GM18519 (cell line): ENCODE measurements around the gene ADSS2.
"Not testable (repeated sequence)": the region's sequence is repeated elsewhere in the genome, so short reads cannot be mapped to it uniquely, and the experiment has no call there.

Experiments used
- ATAC-seq: cut with Tn5 transposase; IDR thresholded peaks from one replicate; pipeline ENCODE4 v1.9.1; 2021; ENCODE audit warnings: mild to moderate bottlenecking, moderate library complexity; ENCODE audit not compliant: unreplicated experiment, low FRiP score

Gene ADSS2

DNA sequence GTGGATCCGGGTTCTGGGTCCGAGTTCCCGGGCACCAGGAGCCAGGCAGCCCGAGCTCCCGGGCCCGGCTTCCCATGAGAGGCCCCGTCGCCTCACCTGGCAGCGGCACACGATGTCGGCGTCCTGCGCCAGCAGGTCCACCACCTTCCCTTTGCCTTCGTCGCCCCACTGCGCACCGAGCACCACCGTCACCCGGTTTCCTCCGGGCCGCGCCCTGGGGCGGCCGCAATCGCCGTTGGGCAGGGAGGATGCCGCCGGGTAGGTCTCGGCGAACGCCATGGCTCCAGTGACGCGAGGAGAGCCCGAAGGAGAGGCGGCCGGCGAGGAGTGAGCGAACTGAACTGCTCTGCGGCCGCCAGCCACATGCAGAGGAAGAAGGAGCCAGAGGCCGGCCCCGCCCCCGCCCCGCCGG lies at the start of gene ADSS2:
ADSS2 (minus strand) TSS at position 371 of the 412 bp plus-strand sequence; CDS start at position 279, 92 bp downstream.
- no peak for ATAC-seq

DNA sequence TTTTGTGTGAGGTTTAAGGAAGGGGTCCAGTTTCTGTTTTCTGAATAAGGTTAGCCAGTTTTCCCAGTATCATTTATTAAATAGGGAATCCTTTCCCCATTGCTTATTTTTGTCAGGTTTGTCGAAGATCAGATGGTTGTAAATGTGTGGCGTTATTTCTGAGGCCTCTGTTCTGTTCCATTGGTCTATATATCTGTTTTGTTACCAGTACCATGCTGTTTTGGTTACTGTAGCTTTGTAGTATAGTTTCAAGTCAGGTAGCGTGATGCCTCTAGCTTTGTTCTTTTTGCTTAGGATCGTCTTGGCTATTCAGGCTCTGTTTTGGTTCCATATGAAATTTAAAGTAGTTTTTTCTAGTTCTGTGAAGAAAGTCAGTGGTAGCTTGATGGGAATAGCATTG lies 48.8 kb upstream of the ADSS2 start:
- not testable (repeated sequence) for ATAC-seq

DNA sequence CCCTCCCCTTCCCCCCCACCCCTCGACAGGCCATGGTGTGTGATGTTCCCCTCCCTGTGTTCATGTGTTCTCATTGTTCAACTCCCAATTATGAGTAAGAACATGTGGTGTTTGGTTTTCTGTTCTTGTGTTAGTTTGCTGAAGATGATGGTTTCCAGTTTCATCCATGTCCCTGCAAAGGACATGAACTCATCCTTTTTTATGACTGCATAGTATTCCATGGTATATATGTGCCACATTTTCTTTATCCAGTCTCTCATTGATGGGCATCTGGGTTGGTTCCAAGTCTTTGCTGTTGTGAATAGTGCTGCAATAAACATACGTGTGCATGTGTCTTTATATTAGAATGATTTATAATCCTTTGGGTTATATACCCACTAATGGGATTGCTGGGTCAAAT lies 47.8 kb upstream of the ADSS2 start:
- not testable (repeated sequence) for ATAC-seq

DNA sequence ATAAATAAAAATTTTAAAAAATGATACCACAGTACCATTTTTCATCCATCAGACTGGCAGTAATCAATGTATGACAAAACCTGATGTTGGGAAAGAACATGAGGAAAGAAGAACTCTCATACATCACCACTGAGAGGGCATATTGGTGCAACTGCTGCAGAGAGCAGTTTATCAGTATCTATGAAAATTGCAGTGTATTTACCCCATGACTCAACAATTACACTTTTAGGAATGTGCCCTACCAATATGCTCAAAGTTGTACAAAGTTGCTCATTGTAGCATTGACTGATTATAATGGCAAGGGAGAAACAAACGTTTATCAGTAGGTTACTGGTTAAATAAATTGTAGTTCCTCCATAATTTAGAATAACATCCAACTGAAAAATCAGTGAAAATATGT lies 46.1 kb upstream of the ADSS2 start:
- ATAC-seq, result no peak

DNA sequence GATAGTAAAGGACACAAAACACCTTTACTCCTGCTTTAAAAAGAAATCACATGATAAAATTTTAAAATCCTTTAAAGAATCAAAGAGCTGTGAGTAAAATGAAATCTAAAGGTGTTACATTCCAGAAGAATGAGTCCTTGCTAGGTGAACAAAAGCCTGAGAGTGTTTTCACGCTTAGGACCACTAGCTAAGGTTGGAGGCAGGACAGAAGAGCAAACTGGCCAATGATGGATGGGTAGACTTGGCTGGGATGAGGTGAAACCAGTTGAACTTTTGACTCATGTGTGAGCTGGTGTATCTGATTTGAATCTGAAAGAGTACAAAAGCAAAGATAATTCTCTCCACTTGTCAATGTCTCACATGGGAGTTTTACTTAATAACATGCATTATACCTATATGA lies 44.5 kb upstream of the ADSS2 start:
- no peak for ATAC-seq

DNA sequence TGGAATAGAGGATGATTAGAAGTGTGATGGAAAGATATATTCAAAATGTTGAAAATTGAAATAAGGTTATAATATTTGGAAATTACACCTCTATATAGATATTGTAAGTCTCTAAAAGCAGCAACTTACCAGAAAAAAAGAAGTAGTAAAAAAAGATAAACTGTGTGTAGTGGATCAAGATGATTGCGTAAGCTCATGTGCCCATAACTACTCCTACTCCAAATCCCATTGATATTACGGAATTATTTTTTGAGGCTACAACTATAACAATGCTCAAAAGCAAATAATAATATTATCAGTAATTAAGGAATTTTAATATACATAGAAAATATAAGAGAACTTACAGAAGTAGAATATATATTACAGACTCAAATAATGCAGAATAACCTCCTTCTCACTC lies 42.9 kb upstream of the ADSS2 start:
- no peak for ATAC-seq

DNA sequence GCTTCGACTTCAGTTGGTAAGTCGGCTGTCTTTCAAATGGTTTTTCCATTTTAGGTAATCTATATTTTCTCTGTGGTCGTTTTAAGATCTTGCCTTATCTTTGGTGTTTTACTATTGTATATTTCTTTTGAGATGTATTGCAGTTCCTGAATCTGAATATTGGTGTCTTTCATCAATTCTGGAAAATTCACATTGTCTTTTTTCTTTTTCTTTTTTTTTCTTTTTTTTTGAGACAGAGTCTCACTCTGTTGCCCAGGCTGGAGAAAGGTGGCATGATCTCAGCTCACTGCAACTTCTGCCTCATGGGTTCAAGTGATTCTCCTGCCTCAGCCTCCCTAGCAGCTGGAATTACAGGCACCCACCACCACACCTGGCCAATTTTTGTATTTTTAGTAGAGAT lies 33.3 kb upstream of the ADSS2 start:
- not testable (repeated sequence) for ATAC-seq

DNA sequence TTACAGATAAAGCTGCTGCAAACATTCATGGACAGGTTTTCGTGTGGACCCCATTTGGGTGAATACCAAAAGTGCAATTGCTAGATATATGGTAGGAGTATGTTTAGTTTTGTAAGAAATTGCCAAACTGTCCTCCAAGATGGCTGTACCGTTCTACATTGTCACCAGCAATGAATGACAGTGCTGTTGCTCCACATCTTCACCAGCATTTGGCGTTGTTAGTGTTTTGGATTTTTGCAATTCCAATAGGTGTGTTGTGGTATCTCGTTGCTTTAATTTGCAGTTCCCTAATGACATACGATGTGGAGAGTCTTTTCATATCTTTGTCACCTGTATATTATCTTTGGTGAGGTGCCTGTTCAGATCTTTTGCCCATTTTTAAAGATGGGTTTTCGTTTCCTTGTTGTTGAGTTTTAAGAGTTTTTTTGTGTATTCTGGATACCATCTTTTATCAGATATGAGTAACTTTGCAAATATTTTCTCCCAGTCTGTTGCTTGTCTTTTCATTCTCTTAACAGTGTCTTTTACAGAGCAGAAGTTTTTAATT lies 21.4 kb upstream of the ADSS2 start:
- ATAC-seq, result no peak

DNA sequence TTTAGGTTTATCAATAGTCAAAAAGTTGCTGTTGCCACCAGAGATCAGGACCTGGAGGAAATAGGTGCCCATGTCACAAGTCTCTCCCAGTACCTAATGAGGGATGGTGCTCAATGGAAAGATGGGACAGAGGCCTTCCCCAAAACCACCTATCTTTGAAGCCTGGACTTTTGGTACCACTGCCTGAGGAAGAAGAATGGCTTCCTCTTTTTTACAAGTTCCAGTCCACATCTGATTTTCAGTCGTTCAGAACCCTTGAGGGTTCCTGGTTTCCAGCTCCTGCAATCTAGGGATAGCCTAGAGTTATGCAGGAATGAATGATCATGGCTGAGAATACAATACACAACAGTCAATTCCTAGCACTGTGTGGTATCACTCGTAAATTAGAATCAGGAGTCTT lies 15.0 kb upstream of the ADSS2 start:
- no peak for ATAC-seq

DNA sequence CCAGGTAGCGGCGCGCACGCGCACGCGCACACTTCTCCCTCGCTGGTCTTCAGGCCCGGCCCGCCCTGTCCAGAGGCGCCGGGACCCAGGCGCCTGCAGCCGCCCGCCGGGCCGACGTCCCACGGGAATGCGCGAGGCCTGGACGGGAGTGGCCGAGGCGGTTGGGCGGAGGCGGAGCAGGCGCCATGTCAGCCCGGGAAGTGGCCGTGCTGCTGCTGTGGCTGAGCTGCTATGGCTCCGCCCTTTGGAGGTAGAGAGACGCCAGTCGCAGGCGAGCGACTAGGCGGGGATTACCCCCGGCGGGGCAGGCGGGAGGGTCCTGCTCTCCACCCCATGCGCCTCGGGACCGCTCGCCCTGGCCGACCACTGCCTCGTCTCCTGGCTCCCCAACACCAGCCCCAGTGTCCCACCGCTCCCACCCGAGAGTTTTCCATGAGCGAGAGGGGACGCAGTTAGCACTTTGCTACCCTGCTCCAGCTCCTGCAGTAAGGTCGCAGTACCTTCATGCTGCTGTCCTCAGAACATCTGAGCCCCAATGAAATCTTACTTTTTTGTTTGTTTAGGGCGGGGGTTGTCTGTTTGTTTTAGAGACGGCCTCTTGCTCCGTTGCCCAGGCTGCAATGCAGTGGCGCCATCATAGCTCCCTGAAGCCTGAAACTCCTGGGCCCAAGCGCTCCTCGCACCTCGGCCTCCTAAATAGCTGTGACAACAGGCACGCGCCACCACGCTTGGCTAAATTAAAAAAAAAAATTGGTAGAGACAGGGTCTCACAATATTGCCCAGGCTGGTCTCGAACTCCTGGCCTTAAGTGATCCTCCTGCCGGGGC lies 9.7 kb upstream of the ADSS2 start, which contains the start of gene CATSPERE:
CATSPERE (plus strand) TSS at position 29 of the 827 bp plus-strand sequence; CDS start at position 186, 157 bp downstream.
- peak; percentile 99 for ATAC-seq

DNA sequence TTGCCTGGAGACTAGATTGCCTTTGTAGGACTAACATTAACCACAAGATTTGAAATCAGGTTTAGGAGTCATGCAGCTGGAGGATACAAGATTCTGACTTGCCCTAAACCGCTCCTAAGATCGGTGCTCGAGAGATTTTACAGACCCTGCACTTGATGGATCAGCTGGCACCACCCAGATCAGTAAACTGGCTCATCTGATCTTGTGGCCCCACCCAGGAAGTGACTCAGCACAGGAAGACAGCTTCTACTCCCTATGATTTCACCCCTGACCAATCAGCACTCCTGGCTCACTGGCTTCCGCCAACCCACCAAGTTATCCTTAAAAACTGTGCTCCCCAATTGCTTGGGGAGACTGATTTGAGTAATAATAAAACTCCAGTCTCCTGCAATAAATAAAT lies 8.5 kb upstream of the ADSS2 start:
- no peak for ATAC-seq

DNA sequence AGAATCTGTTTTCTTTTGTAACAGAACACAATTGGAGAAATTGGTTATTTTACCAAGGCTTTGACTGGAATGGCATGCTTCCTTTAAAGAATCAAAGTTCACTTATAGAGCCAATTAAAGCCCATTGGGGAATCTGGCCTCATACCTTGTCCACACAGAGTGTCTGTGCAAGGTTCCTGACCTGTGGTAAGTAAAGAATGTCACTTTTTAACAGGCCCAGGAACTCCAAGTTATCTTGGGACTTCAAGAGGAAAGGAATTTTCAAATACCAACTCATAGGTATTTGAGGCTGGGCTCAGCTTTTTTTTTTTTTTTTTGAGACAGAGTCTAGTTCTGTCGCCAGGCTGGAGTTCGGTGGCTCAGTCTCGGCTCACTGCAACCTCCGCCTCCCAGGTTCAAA lies 7.1 kb upstream of the ADSS2 start:
- ATAC-seq, result no peak

DNA sequence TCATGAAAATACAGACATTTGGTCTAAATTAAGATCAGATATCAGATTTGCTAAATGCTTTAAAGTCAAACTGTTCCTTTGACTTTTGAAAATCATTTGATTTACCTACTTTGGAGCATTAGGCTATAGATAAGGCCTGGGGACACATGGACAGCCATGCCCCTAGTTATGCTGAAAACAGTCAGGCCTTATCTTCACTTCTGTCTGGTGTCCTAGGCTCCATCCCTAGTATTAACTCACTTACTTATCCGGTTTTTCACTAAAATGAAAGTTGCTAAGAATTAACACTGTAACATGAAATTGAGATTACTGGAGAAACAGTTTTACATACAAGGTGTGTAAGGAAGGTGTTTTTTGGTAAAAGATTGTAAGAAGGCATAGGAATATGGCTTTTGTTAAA lies 4.9 kb upstream of the ADSS2 start:
- no peak for ATAC-seq

DNA sequence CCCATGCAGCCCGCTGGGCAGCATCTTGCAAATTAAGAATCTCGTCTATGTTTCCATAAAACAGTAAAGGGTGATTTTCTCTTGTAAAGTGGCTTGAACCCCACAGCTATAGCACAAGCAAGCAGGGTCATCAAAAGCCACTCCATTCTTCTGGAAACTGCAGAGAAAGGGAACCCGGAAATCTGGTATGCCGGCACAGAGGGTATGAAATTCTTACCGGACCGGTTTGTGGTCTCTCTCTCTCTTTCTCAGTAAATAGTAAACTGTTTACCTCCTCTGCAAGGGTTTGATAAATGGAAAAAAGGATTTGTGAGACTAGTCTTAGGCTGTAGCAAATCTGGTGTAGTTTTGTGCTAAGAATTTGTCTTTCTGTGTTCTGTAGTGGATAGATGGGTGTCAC lies 2.7 kb upstream of the ADSS2 start:
- ATAC-seq, result no peak

DNA sequence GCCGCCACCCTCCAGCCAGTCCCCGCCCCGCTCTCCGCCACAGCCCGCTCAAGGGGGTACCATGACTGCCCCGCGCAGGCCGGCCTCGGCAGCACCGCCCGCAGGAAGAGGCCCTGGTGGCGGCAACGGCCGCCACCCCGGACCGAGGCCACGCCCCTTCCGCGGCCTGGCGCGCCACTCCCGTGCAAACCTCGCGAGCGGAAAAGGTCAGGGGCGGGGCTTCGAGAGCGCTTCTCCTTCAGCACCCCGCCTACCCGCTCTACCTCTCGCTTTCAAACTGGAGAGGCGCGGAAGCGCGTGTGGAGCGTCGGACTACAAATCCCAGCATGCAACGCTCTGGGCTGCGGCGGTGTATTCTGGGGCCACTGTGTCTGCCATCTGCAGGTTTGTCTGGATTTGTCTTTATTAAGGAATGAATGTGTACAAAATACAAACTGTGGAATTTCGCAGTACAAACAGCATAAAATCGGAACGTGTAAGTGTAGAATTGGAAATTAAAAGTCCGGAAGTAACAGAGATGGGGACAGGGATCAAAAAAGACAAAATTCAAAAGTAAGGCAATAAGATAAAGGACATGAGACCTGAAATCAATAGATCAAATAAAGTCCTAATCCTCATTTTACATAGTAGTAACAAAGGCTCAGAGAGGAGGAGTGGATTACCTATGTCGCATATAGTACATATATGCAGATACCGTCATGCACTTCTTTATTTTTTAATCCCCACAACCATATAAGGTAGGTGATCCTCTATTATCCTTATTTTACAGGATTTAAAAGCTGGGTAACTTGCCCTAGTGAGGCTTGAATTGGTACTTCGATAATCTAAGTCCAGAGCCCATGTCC lies 464 bp upstream of the ADSS2 start:
- peak; percentile 88 for ATAC-seq

DNA sequence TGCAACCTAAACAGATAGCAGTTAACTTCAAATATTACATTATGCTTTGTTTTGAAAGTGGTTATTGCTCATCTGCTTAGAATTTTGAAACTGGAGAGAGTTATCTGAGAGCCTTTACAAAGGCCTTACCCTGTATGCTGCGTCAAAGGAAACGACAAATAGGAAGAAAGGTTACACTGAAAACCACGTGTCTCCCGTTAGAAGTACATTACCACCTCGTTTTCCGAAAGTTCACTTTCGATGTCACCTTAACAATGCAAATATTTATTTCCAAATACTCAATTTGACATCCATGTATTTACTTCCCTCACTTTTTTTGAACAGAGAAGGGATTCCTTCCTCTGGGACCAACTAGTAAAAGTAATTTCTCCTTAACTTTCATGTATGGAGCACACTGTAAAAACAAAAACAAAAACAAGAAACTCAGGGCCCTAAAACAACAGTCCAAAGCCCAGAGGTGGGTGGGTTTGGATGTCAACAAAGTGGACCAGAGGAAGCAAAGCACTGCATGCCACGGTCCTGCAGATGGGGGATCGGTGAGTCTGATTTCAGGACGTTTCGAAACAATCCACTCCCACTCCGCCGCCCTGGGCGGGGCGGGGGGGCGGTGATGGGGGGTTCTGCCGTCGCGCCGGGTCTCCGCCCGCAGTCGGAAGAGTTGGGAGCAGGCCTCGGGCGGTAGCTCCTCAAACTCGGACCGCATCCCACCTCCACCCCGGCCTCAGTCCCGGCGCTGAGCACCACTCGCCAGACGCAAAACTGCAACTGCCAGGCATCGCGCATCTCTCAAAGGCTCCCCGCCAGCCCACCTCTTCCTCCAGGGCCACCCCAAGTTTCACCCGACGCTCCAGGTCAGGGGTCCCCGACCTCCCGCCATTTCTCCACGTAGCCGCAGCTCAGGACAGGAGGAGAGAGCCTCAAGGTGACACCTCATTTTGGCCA lies 841 bp downstream of the ADSS2 start:
- ATAC-seq, result no peak

DNA sequence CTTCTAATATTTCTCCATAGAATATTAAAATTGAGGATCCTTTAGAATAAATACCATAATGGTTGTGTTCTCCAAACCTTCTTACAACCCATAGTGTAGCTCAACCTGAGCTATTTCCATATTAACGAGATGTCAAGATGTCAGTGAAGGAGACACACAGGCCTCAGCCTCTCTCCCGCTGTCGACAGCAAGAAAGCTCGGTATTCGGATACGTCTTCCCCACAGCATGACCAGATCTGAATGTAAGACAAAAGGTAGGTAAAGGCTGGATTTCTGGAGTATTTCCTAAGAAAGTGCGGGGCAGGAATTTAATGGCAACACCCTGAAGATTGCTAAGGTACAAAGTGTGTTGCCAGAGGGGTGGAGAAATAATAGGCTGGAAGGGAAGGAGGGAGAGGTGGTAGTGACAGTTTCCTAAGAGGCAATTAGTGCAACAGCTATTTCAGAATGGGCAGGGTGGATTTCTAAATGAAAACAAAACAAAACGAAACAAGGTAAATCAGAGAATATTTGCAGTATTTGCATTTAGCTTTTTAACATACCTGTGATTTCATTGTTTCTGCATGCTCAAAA lies 1.7 kb downstream of the ADSS2 start:
- no peak for ATAC-seq

DNA sequence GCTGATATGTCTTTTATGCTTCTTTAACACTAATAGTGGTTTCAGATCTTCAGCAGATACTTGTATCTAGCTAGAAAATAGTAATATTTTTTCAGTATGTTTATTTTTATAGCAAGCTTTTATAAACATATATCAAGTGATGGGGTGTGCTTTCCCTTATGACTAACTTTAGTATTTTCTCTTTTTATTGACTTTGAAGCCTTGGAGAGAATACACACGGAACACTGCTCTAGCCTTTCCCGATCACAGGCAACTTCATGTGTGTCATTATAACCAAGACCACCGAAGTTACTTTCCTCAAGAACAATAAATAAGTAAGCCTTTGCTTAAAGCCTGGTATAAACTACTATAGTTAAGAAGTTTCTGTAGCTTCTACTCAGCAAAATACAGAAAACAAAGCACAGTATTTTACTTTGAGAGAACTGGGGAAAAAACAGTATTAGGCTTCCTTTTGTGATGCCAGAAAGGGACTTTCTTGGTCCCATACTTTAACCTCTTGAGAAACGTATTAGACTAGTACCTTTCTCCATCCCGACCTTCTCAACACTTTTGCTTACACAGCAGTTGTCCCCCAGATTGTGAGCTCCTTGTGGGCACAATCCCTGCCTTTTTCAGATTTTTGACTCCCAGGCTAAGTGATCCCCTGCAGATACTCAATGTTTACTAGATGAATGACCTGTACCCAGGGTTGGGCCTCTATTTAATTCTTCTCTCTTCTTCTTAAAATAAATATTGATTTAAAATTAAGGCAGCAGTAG lies 3.3 kb downstream of the ADSS2 start:
- no peak for ATAC-seq

DNA sequence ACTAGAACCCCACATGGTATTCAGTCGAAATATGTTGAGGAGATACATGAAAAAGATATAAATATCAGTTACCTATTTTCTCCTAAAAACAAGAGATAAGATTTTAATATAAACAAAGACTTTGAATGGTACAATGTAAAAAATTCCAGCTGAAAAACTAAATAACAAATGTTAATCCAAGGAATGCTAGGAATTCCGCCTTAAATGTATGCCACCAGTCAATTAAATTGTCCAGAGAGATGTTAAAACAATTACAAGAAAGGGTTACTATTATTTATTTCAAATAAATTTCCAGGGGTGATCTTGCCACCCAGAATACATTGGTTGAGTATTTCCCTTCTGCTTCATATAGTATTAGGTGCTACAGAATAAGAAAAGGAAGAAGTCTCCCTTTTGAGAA lies 4.2 kb downstream of the ADSS2 start:
- ATAC-seq, result no peak
